ENCODE results near the gene OPCML.

OPCML gene

GRCh38 chr11:133343951-133344350 is 188.3 kb downstream of the OPCML start:
- DNase-seq: no peak
- H3K9me3 ChIP-seq (ENCODE audit: severe bottlenecking): no peaks in the 10 kb centered on the region
- no peak for TF ChIP-seq CTCF (IDR thresholded peaks at IDR 0.05; ENCODE audit: low read depth, low read length)
- no peak overlapping the region for H3K27ac ChIP-seq
- H3K4me3 ChIP-seq (ENCODE audit: low read depth, low read length): no peak overlapping the region
- H3K27me3 ChIP-seq (ENCODE audit: insufficient read depth, low read depth, severe bottlenecking): peaks cover 14% of the 10 kb centered on the region
- no peaks in the 10 kb centered on the region for H3K36me3 ChIP-seq

GRCh38 chr11:133339495-133340140 is 192.7 kb downstream of the OPCML start:
- H3K9me3 ChIP-seq (ENCODE audit: severe bottlenecking): no peaks in the 10 kb centered on the region
- no peak for TF ChIP-seq CTCF (IDR thresholded peaks at IDR 0.05; ENCODE audit: low read depth, low read length)
- H3K27me3 ChIP-seq (ENCODE audit: insufficient read depth, low read depth, severe bottlenecking): peaks cover 3% of the 10 kb centered on the region
- no peak overlapping the region for H3K27ac ChIP-seq
- H3K36me3 ChIP-seq: no peaks in the 10 kb centered on the region
- DNase-seq: no peak
- no peak overlapping the region for H3K4me3 ChIP-seq (ENCODE audit: low read depth, low read length)

GRCh38 chr11:133338588-133338987 is 193.7 kb downstream of the OPCML start:
- TF ChIP-seq CTCF (IDR thresholded peaks at IDR 0.05; ENCODE audit: low read depth, low read length): no peak
- no peaks in the 10 kb centered on the region for H3K9me3 ChIP-seq (ENCODE audit: severe bottlenecking)
- H3K27me3 ChIP-seq (ENCODE audit: insufficient read depth, low read depth, severe bottlenecking): peaks cover 3% of the 10 kb centered on the region
- no peak for DNase-seq
- no peak overlapping the region for H3K4me3 ChIP-seq (ENCODE audit: low read depth, low read length)
- no peak overlapping the region for H3K27ac ChIP-seq
- no peaks in the 10 kb centered on the region for H3K36me3 ChIP-seq

- Histone ChIP-seq H3K9me3 (ENCODE audit: severe bottlenecking) (no peaks in the 10 kb centered on the region), H3K36me3 (no peaks in the 10 kb centered on the region), H3K27me3 (ENCODE audit: insufficient read depth, low read depth, severe bottlenecking) (peaks cover 3% of the 10 kb centered on the region), H3K27ac (no peak overlapping the region), H3K4me3 (ENCODE audit: low read depth, low read length) (no peak overlapping the region)
- no peak for TF ChIP-seq CTCF (IDR thresholded peaks at IDR 0.05; ENCODE audit: low read depth, low read length)
- no peak for DNase-seq
These were observed 194.3 kb downstream of the OPCML start for GRCh38 chr11:133337951-133338418.

GRCh38 chr11:133337193-133337592 is 195.1 kb downstream of the OPCML start:
- peaks cover 3% of the 10 kb centered on the region for H3K27me3 ChIP-seq (ENCODE audit: insufficient read depth, low read depth, severe bottlenecking)
- no peaks in the 10 kb centered on the region for H3K9me3 ChIP-seq (ENCODE audit: severe bottlenecking)
- DNase-seq: no peak
- H3K4me3 ChIP-seq (ENCODE audit: low read depth, low read length): no peak overlapping the region
- no peak overlapping the region for H3K27ac ChIP-seq
- no peaks in the 10 kb centered on the region for H3K36me3 ChIP-seq
- TF ChIP-seq CTCF (IDR thresholded peaks at IDR 0.05; ENCODE audit: low read depth, low read length): no peak

- TF ChIP-seq CTCF (IDR thresholded peaks at IDR 0.05; ENCODE audit: low read depth, low read length): no peak
- no peaks in the 10 kb centered on the region for H3K9me3 ChIP-seq (ENCODE audit: severe bottlenecking)
- no peak for DNase-seq
- no peak overlapping the region for H3K27ac ChIP-seq
- H3K27me3 ChIP-seq (ENCODE audit: insufficient read depth, low read depth, severe bottlenecking): no peaks in the 10 kb centered on the region
- no peaks in the 10 kb centered on the region for H3K36me3 ChIP-seq
- H3K4me3 ChIP-seq (ENCODE audit: low read depth, low read length): no peak overlapping the region
These were observed 201.3 kb downstream of the OPCML start for GRCh38 chr11:133331031-133331430.

Data from WERI-Rb-1 (cell line).